Esophagus muscularis mucosa (tissue), 3 donors: ENCODE results near the gene ESYT3.
"Not testable (repeated sequence)": the region's sequence is repeated elsewhere in the genome, so short reads cannot be mapped to it uniquely, and the experiment has no call there.

ENCODE experiments used
- POLR2AphosphoS5 ChIP-seq, 2 donors: sonication (generic); formaldehyde crosslinking; IDR thresholded peaks; one replicate each; pipeline ENCODE4 v1.6.1; 2017; ENCODE audit warnings: antibody characterized with exemption in 2 of 2
- TF ChIP-seq, protein P1 (sequence below), 3 experiments: fragments of 200-600 bp in 2 of 3; fragments of 450-650 bp in 1 of 3; sonication (generic) in 2 of 3; IDR thresholded peaks; one replicate each; pipeline ENCODE4 v1.5.1; 2017 to 2019; ENCODE audit warnings: antibody characterized with exemption in 3 of 3, mild to moderate bottlenecking in 2 of 3, moderate library complexity in 1 of 3

DNA sequence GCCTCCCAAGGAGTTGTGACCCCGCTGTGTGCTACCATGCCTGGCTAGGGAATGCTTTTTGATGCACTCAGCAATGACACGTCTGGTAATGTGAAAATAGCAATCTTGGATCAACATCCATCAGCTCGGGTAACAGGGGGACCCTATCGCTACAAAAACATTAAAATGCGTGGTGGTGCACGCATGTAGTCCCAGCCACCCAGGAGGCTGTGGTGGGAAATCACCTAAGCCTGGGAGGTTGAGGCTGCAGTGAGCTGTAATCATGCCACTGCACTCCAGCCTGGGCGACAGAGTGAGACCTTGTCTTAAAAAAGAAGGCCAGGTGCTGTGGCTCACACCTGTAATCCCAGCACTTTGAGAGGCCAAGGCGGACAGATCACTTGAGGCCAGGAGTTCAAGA lies 19.5 kb downstream of the ESYT3 start:
- TF ChIP-seq, protein P1, sequence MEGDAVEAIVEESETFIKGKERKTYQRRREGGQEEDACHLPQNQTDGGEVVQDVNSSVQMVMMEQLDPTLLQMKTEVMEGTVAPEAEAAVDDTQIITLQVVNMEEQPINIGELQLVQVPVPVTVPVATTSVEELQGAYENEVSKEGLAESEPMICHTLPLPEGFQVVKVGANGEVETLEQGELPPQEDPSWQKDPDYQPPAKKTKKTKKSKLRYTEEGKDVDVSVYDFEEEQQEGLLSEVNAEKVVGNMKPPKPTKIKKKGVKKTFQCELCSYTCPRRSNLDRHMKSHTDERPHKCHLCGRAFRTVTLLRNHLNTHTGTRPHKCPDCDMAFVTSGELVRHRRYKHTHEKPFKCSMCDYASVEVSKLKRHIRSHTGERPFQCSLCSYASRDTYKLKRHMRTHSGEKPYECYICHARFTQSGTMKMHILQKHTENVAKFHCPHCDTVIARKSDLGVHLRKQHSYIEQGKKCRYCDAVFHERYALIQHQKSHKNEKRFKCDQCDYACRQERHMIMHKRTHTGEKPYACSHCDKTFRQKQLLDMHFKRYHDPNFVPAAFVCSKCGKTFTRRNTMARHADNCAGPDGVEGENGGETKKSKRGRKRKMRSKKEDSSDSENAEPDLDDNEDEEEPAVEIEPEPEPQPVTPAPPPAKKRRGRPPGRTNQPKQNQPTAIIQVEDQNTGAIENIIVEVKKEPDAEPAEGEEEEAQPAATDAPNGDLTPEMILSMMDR (IDR thresholded peaks at IDR 0.05) = not testable (repeated sequence)
- not testable (repeated sequence) for TF ChIP-seq POLR2AphosphoS5 (IDR thresholded peaks at IDR 0.05)
